ENCODE data around the gene DNAJC16. TPM values are rescaled to one million over a fixed set of nuclear protein-coding genes. Genes with fewer than 3 reads are reported as not detected.

Gene DNAJC16
- total and polyA plus RNA-seq, 2 of the 13 experiments (the other 11 are each of a cell fraction or from before 2014, with no cell fraction given) = 11.4 to 15.4 TPM

GRCh38 chr1:15526490-15527339, at the start of gene DNAJC16 (continued):
- TF ChIP-seq POGK (CRISPR knock-in tag; conservative IDR thresholded peaks at IDR 0.05) (peak; percentile 83), ZNF776 (CRISPR knock-in tag; IDR thresholded peaks at IDR 0.05) (no peak), HCFC1 (IDR thresholded peaks at IDR 0.05; ENCODE audit: low read depth, low read length) (peak; percentile 69), SNAI1 (CRISPR knock-in tag; IDR thresholded peaks at IDR 0.05; ENCODE audit: borderline replicate concordance) (no peak), ZFP1 (CRISPR knock-in tag; IDR thresholded peaks at IDR 0.05) (peak; percentile 72; the same call in 1 of the 2 replicates), ZNF746 (CRISPR knock-in tag; IDR thresholded peaks at IDR 0.05) (peak; percentile 69; the same call in 1 of the 2 replicates), NPAS2 (CRISPR knock-in tag; IDR thresholded peaks at IDR 0.05; ENCODE audit: borderline replicate concordance) (no peak), HNF4G (IDR thresholded peaks at IDR 0.05; ENCODE audit: borderline replicate concordance, low read depth, low read length) (peak; percentile 49; the same call in 1 of the 2 replicates), HNF4G (CRISPR knock-in tag; IDR thresholded peaks at IDR 0.05; ENCODE audit: borderline replicate concordance, low read depth) (no peak; the same call in 1 of the 2 replicates), ZNF616 (CRISPR knock-in tag; IDR thresholded peaks at IDR 0.05; ENCODE audit: low read depth) (no peak), ZNF503 (CRISPR knock-in tag; IDR thresholded peaks at IDR 0.05) (no peak), FOXK2 (IDR thresholded peaks at IDR 0.05) (peak; percentile 65; the same call in 1 of the 2 replicates), GABPA (IDR thresholded peaks at IDR 0.05; ENCODE audit: low read depth, low read length) (peak; percentile 42; the same call in 1 of the 2 replicates), GABPA (CRISPR knock-in tag; IDR thresholded peaks at IDR 0.05; ENCODE audit: low read depth) (peak; percentile 79), ZNF777 (CRISPR knock-in tag; IDR thresholded peaks at IDR 0.05) (peak; percentile 93), HMGXB4 (CRISPR knock-in tag; IDR thresholded peaks at IDR 0.05; ENCODE audit: borderline replicate concordance in 1 of 2, low read depth in 1 of 2) (peak; percentile 64 to 86; a peak in 3 of 4 replicates), ZSCAN31 (CRISPR knock-in tag; IDR thresholded peaks at IDR 0.05; ENCODE audit: low read depth) (no peak), ZNF614 (CRISPR knock-in tag; IDR thresholded peaks at IDR 0.05; ENCODE audit: borderline replicate concordance) (peak; percentile 65; the same call in 1 of the 2 replicates), MED8 (CRISPR knock-in tag; IDR thresholded peaks at IDR 0.05; ENCODE audit: insufficient replicate concordance) (no peak), AGO1 (IDR thresholded peaks at IDR 0.05; ENCODE audit: low read depth, low read length, poor library complexity, severe bottlenecking) (no peak), TP53 (CRISPR knock-in tag; conservative IDR thresholded peaks at IDR 0.05) (no peak; the same call in 1 of the 2 replicates), TOE1 (CRISPR knock-in tag; IDR thresholded peaks at IDR 0.05) (peak; percentile 94)
- TF ChIP-seq, protein P1, sequence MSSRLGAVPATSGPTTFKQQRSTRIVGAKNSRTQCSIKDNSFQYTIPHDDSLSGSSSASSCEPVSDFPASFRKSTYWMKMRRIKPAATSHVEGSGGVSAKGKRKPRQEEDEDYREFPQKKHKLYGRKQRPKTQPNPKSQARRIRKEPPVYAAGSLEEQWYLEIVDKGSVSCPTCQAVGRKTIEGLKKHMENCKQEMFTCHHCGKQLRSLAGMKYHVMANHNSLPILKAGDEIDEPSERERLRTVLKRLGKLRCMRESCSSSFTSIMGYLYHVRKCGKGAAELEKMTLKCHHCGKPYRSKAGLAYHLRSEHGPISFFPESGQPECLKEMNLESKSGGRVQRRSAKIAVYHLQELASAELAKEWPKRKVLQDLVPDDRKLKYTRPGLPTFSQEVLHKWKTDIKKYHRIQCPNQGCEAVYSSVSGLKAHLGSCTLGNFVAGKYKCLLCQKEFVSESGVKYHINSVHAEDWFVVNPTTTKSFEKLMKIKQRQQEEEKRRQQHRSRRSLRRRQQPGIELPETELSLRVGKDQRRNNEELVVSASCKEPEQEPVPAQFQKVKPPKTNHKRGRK (CRISPR knock-in tag; IDR thresholded peaks at IDR 0.05) = no peak

Measured in HepG2 (cell line).